Bone marrow (tissue), 2 donors: ENCODE measurements around the gene CCDC57.
A peak's percentile ranks its signal among the peaks of the same experiment; 100 is the strongest.
"Not testable (repeated sequence)": the region's sequence is repeated elsewhere in the genome, so short reads cannot be mapped to it uniquely, and the experiment has no call there.

Experiments
- DNase-seq, 2 donors: peaks; one replicate each; lab custom pipeline; 2025; lab: John Stamatoyannopoulos, UW

The CCDC57 gene

DNA sequence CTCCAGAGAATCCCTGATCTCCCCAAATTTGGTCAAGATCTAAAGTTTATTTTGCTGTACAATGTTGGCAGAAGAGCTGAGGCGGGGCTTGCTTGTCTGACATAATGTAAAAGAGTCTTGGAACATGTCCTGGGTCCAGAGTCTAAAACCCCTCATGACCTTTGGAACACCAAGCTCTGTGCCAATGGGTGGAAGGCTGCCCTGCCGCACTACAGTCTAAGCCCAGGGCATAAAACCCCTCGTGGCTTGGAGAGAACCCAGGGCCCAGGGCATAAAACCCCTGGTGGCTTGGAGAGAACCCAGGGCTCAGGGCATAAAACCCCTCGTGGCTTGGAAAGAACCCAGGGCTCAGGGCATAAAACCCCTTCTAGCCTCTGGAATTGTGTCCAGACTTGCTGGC lies 36.7 kb downstream of the CCDC57 start:
- DNase-seq: no peak

DNA sequence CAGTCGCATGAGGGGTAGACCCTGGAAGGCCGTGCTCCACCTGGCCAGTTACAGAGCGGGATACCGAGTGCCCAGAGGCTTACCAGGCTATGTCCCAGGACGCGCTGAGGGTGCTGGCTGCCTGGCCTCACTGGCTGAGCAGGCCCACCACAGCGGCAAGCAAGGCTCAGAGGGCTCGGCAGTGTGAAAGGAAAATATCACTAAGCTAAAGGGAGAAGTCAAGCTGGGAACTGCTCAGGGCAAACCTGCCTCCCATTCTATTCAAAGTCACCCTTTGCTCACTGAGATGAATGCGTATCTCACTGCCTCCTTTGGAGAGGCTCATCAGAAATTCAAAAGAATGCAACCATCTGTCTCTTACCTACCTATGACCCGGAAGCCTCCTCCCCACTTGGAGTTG lies 37.4 kb downstream of the CCDC57 start:
- no peak for DNase-seq

DNA sequence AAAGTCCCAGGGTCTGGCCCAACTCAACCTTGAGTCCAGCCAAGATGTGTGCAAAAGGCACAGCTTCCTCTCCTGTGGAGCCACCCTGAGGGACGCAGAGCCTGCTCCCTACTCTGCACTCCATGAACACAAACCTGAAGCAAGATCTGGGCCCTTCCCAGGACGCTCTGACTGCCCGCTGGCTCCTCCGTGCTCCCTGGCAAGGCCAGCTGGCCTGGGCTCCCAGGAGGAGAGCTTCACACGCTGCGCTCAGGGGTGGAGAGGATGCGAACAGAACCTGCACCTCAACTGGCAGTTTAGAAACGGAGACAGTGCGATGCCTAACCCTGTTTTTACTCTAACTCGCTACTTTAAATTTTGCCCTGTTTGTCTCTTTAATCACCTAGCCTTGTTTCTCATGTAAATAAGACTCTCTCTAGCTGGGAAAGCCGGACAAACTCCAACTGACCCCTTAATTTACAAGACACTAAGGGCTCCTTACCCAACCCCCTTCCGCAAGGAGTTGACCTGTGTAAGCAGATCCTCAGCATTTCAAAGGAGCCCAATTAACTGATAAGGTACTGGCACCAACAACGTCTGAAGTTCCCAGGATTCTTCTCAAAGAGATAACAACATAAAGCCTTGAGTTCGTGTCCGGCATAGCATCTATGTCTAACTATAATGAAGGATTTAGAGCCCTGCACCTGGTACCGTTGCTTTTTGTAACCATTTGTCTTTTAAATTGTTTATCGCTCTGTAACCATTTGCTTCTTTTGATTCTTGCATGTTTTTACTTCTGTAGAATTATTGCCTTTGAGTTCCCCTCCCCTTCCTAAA lies 38.4 kb downstream of the CCDC57 start:
- not testable (repeated sequence) for DNase-seq

DNA sequence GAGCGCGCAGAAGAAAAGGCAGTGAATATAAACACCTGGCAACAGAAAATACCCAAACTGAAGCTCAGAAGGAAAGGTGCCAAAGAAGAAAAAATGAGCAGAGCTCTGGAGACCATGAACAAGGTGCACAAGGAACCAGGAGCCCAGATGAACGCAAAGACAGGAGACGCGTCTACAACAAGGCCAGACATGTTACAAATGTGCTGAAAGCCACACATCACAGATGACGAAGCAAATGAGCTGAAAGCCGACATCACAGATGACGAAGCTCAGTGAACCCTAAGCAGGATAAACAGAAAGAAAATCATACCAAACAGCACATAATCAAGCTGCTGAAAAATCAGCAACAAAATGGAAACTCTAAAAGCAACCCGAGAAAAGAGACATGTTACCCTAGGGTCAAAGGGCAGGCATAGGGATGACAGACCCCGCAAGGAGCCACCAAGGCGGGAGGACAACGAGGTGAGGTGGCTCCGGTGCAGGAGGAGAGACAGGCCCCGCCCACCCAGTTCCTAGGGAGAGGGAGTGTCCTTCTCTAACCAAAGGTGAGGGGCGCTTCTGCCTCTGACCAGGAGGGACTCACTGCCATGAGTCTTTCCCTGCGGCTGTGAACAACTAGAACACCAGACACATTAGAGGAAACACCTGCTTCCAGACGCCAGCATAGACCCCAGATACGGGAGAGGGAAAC lies 39.1 kb downstream of the CCDC57 start:
- DNase-seq: no peak

DNA sequence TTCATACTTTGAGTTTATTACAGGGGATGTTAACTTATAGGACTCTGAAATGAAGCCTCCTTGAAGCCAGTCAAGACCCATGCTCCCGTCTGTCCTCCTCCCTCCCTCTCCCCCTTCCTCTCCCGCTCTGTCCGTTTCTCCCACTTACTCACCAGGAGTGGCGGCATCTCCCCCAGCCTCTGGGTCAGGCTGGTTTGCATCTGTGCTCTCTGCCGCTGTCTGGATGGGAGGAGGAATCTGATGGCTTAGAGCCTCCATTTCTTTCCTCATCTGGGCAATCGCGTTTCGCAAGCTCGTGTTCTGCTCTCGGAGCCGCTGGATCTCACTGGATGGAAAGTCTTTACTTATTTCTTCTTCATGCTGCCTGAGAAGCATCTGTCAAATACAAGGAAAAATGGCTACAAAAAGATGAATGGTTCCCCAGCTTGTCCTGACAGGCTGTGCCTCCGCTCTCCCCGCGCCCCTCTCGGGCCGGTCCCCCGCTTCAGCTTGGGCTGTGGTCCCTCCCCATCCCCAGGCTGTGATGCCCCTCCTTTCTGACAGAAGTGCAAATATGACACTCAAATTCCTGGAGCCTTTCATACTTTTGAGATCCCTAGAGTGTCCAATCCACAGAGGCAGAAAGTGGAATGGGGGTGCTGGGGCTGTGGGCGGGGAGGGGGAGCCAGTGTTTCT lies 40.0 kb downstream of the CCDC57 start:
- DNase-seq: no peak

DNA sequence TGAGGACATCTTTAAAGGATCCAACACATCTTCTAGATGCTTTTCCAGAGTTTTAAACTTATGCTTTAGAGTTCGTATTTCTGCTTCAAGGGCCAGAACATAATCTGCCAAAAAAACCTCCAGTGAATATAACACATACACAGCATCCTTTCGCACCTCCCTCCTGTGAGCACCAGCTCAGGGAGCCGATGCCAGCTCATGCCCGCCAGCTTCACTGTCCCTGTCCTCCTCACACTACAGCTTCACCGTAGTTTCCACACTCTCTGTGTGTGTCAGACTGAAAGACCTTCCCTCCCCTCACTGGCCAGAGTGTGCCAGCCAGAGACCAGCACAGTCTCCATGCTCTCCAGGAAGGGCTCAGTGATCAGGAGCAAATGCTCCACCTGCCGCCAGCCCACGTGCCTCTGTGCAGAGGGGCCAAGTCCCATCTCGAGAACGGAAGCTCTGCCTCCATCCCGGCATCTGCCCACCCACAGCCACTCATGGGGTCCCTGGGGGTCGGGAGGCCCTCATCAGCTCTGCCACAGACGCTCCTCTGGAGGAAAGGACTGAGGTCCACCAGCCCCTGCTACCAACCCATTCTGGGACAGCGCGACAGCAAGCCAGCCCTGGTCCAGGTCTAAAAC lies 40.8 kb downstream of the CCDC57 start:
- no peak for DNase-seq

DNA sequence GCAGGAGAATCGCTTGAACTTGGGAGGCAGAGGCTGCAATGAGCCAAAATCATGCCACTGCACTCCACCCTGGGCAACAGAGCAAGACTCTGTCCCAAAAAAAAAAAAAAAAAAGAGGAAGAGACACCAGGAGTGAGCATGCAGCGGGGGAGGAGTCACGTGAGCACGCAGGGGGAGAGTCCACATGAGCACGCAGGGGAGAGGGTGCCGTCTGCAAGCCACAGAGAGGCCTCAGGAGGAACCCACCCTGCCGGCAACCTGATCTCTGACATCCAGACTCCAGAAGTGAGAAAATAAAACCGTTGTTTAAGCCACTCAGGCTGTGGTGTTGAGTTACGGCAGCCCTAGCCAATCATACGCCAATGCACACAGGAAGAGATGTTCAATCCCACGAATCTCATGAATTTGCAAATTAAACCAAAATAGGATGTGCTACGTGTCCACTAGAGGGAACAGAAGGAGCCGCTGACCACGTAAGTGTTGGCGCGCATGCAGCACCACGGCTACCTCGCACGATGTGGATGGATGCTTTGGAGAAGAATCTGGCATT lies 42.2 kb downstream of the CCDC57 start:
- DNase-seq: peak in 1 of 2 donors; percentile 23

DNA sequence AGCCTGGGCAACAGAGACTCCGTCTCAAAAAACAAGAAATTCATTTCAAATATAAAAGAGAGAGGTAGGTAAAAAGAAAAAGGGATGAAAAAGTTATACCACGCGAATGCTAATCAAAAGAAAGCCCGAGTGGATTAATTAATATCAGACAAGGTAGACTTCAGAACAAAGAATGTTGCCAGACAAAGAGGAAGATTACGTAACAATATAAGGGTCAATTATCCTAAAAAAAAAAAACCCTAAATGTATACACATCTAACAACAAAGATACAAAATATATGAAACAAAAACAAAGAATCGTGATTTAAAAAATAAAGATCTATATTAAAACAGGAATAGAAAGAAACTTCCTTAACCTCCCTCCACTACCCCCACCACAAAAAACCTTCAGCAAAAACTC lies 44.1 kb downstream of the CCDC57 start:
- DNase-seq: no peak

DNA sequence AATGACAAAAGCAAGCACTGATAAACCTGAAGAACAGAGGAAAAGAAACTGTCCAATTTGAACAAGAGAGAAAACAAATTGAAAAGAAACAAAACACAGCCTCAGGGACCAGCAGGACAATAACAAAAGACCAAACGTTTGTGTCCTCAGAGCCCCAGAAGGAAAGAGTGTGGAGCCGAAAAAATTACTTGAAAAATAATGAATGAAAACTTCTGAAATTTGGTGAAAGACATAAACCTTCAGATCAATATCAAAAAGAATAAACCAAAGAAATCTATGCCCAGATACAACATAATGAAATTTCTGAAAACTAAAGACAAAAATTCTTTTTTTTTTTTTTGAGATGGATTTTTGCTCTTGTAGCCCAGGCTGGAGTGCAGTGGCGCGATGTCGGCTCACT lies 45.6 kb downstream of the CCDC57 start:
- no peak for DNase-seq

DNA sequence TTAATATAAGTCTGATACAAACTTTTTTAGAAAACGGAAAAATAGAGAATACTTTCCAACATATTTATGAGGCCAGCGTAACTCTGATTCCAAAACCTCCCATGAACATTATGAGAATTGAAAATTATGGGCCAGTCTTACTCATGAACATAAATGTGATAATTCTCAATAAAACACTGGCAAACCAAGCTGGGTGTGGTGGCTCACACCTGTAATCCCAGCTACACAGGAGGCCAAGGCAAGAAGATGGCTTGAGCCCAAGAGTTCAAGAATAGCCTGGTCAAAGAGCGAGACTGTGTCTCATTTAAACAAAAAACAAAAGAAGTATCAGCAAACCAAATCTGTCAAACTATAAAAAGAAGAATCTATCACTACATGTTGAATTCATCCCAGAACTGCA lies 47.8 kb downstream of the CCDC57 start:
- no peak for DNase-seq

DNA sequence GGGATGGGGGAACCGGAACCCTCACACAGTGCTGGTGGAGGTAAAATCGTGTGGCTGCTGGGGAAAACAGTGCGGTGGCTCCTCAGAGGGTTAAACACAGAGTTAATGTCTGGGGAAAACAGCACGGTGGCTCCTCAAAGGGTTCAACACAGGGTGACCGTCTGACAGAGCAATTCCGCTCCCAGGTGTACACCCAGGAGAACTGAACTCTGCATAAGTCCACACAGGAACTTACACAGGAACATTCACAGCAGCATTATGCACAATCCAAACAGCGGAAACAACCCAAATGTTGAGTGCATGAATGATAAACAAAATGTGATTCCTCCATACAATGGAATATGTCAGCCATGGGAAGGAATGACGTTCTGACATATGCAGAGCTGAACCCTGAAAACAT lies 51.4 kb downstream of the CCDC57 start:
- DNase-seq: no peak

DNA sequence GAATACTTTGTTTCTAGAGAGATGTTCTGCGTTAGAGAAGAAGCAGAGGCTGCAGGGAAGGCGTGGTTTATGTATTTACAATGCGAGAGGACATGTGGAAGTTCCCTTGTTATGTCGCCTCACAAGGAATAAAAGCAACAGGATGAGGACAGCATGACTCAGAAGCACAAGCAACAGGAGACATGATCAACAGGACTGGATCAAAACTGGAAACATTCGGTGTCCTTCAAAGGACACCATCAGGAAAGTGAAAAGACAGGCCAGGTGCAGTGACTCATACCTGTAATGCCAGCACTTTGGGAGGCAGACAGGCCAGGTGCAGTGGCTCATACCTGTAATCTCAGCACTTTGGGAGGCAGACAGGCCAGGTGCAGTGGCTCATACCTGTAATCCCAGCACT lies 52.6 kb downstream of the CCDC57 start:
- no peak for DNase-seq

DNA sequence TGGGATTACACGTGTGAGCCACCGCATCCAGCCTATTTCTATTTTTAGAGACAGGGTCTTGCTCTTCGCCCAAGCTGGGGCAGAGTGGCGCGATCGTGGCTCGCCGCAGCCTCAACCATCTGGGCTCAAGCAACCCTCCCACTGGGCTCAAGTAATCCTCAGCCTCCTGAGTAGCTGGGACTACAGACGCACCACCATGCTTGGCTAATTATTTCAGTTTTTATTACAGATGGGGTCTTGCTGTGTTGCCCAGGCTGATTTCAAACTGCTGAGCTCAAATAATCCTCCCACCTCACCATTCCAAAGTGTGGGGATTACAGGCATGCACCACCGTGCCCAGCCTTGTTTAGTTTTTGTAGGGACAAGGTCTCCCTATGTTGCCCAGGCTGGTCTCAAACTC lies 53.8 kb downstream of the CCDC57 start:
- no peak for DNase-seq

DNA sequence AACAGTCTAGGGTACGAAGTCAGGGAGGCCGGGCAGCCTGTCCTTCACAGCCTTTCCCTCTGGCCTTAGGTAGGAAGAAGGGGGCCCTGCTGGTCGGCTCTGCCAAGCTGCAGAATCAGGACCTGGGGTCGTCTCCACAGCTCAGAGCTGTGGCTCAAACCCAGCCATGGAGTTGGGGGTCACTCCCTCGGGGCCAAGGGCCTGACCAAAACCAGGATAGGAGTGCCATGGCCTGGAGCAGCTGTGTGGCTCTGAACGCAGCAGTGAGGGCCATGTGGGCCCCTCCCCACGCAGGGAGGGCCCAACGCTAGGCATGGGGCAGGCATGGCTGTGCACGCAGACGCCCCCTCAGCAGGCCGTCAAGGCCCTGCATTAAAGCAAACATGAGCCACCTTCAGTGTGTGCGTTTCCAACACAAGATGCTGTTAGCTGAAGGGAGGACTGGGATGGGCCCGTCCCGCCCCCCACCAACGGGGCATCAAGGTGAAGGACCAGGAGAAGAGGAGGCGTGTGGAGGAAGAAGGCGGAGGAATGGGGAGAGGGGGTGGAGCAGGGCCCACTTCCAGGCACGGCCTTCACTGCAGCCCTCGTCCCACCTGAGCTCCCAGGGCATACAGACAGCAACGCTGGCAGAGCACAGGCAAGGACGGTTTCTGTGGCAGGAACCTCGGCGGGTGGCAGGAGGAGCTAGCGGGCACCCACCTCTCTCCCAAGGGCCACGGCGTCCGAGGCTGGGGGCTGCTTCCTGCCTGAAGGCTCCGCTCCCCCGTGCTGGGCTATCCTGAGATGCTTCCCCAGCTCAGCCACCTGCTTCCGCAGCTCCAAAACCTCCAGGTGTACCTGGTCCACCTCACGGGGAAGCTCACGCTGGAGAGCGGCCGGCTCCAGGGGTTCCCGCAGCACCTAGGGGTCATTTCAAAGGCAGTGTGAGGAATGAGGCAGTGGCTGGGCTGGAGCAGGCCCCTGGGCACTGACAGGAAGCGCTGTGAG lies 55.3 kb downstream of the CCDC57 start:
- no peak for DNase-seq

DNA sequence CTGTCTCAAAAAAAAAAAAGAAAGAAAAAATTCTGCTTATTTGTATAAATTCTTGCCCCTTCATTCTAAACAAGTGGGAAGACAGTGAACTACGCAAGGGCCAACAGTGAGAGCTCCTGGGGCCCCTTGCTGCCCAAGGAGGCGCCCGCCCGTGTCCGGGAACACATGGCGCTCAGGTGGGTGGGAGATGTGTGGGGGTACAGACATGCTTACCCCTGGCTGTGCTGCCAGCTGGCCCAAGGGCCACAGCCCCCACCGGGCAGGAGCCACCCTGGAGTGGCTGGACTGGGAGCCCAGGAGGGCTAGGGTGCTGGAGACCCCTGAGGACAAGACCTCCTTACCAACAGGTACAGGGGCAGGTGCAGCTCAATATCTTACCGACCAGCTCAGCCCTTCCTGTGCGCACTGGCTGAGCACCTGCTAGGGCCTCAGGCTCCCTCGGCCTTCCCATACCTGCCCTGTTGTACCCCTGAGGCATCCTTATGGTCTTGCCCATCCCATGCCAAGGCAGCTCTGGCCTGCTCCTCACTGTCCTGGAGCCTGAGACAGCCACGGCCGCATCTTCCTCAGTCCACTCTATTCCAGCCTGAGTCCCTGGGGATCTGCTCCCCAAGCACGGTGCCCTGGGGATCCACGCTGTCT lies 56.2 kb downstream of the CCDC57 start:
- no peak for DNase-seq

DNA sequence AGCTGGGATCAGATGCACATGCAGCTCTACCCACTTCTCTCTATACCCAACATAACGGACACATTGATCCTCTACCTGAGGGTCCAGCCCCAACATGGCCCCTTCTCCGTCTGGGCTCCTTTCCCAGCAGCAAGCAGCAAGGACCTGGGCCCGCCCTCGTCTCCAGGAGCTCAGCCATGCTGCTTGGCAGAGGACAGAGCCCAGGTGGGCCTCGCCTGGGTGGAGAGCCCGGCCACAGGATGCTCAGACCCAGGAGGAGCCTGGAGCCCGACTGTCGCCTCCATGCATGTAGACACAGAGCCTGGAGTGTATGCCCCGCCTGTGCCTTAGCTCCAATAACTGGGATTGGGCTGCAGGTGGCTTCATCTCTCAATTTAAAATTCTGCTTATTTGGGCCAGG lies 57.0 kb downstream of the CCDC57 start:
- no peak for DNase-seq

DNA sequence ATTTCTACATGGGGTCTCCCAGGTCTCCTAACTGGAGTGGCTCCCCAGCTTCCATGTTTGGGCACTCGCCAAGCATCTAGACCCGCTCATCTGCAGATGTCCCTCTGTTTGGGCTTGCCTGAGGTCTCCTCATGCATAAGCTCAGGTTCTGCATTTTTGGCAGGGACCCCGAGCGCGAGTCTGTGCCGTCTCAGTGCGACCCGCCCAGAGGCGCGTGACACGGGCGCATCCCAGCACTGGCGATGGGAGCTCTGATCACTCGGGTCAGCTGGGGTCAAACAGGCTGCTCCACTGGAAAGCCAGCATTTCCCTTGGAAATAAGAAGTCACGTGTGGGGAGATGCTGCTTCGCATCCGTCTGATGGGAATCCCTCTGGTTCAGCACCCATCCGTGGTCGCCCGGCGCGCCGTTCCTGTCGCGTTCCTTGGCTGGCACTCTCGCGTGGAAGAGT lies 57.7 kb downstream of the CCDC57 start:
- DNase-seq: no peak

DNA sequence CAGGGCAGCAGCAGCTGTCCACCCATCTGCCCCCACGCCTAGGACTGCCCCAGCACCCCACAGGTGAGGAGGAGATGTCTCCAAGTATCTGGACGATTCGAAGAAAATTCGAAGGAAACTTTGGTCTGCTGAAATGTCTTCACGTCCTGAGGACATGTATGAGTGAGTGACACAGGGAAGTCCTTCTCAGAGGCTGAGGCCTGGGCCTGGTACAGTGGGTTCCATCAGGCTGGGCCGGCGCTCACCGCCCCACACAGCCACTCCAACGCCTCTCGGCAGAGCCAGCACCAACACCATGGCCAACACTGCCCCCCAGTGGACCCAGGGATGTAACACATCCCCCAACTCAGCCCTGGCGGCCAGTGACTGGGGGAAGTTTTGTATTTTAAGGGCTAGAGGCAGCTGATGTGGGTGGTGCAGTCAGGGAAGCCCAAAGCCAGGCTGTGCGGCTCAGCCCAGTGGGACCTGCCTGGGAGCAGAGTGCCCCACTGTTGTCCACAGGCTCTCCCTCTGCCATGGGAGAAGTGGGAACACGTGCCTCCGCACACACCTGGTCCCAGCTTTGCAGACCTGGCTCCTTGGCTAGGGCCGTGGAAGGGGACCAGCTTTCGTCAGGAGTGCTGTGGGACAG lies 58.8 kb downstream of the CCDC57 start:
- peak; percentile 17 to 31 for DNase-seq

DNA sequence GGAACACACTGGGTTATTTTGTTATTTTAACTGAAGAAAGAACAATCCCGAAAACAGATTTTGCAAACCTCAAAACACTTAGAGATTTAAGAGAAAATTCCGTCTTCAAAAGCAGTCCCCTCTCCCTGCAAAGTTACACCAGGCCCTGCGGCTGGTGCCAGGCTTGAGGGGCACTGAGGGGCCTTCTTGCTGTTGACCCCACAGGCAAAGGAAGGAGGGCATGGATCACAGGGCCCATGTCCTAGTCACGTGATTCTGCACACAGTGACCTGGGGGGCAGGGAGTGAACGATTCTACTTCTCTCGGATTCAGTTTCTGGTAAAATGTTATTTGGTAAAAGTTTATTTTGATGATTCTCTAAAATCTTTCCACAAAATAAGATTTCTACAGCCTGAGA lies 59.3 kb downstream of the CCDC57 start:
- DNase-seq: no peak
